ENCODE results near the gene DNASE1L2. TPM values are rescaled to one million over a fixed set of nuclear protein-coding genes. Genes with fewer than 3 reads are reported as not detected.
A peak's percentile ranks its signal among the peaks of the same experiment; 100 is the strongest.
"Not testable (repeated sequence)": the region's sequence is repeated elsewhere in the genome, so short reads cannot be mapped to it uniquely, and the experiment has no call there.

DNASE1L2 gene
- total and polyA plus RNA-seq, 5 experiments from 2014 or later, result 1.4 to 1.6 TPM; not detected in 3

- H3K27ac Mint-ChIP-seq, result no peak overlapping the region
- no peak for DNase-seq
- ATAC-seq, result peak; percentile 36 to 43
- no peaks in the 10 kb centered on the region for H3K9me3 Mint-ChIP-seq
- no peaks in the 10 kb centered on the region for H3K36me3 Mint-ChIP-seq
- POLR2A ChIA-PET, result interaction anchor here (0.5 to 3.6 kb wide), 8 partner anchors 9 to 306 kb away, joined by 3 to 13 read pairs (median 8); partner anchors contain the start of genes ABCA3, ECI1, MLST8 and TRAF7
- H3K27me3 Mint-ChIP-seq, result peaks cover 6 to 32% (median 19%) of the 10 kb centered on the region in 5 donors
- H3K4me3 Mint-ChIP-seq, result peak overlapping the region in 7 of 10 donors; percentile 2 to 79 (median 50)
- H3K4me1 Mint-ChIP-seq, result peaks cover 2 to 15% (median 7%) of the 10 kb centered on the region in 4 donors
Observed at GRCh38 chr16:2195322-2196161, 40.7 kb upstream of the DNASE1L2 start.

- H3K27me3 Mint-ChIP-seq, result peaks cover 6 to 32% (median 19%) of the 10 kb centered on the region in 5 donors
- peak; percentile 57 to 62 for ATAC-seq
- no peak within 1 kb of the TSS for H3K27ac Mint-ChIP-seq
- peaks cover 2 to 15% (median 7%) of the 10 kb centered on the region in 4 donors for H3K4me1 Mint-ChIP-seq
- DNase-seq, result peak in 2 of 10 donors; percentile 15 to 31
- no peaks in the 10 kb centered on the region for H3K36me3 Mint-ChIP-seq
- POLR2A ChIA-PET, result interaction anchor here (0.7 to 3.6 kb wide), 3 partner anchors 8 to 64 kb away, joined by 3 to 12 read pairs (median 10); partner anchors contain the start of genes MLST8 and TRAF7
- H3K9me3 Mint-ChIP-seq, result no peaks in the 10 kb centered on the region
- H3K4me3 Mint-ChIP-seq, result peak within 1 kb of the TSS; percentile 24 to 73 (median 58)
Observed at GRCh38 chr16:2196162-2196980, 39.9 kb upstream of the DNASE1L2 start, which contains the start of gene CASKIN1. Gene CASKIN1, minus strand, starts transcription at chr16:2196605. Its CDS starts 173 bp downstream, at chr16:2196432.

GRCh38 chr16:2196981-2197511, 39.2 kb upstream of the DNASE1L2 start:
- H3K4me3 Mint-ChIP-seq, result peak overlapping the region; percentile 24 to 72 (median 54)
- H3K27me3 Mint-ChIP-seq, result peaks cover 6 to 32% (median 19%) of the 10 kb centered on the region in 5 donors
- no peaks in the 10 kb centered on the region for H3K36me3 Mint-ChIP-seq
- no peak overlapping the region for H3K27ac Mint-ChIP-seq
- DNase-seq, result peak in 1 of 10 donors; percentile 2
- no peaks in the 10 kb centered on the region for H3K9me3 Mint-ChIP-seq
- ATAC-seq, result no peak
- POLR2A ChIA-PET, result interaction anchor here (3.6 kb wide), 1 partner anchor 8 kb away, joined by 12 read pairs; the partner anchor contains the start of gene MLST8
- H3K4me1 Mint-ChIP-seq, result peaks cover 2 to 15% (median 7%) of the 10 kb centered on the region in 4 donors

- ATAC-seq (no peak), DNase-seq (no peak)
- H3K27me3 Mint-ChIP-seq, result peaks cover 6 to 32% (median 19%) of the 10 kb centered on the region in 5 donors
- no peaks in the 10 kb centered on the region for H3K9me3 Mint-ChIP-seq
- H3K4me3 Mint-ChIP-seq, result peak overlapping the region; percentile 29 to 72 (median 58)
- no peaks in the 10 kb centered on the region for H3K36me3 Mint-ChIP-seq
- POLR2A ChIA-PET, result no interaction called here
- H3K27ac Mint-ChIP-seq, result no peak overlapping the region
- H3K4me1 Mint-ChIP-seq, result peaks cover 2 to 15% (median 7%) of the 10 kb centered on the region in 4 donors
Observed at GRCh38 chr16:2197765-2198164, 38.5 kb upstream of the DNASE1L2 start.

GRCh38 chr16:2198283-2198682, 38.0 kb upstream of the DNASE1L2 start:
- no peaks in the 10 kb centered on the region for H3K9me3 Mint-ChIP-seq
- H3K4me1 Mint-ChIP-seq, result peaks cover 2 to 15% (median 7%) of the 10 kb centered on the region in 4 donors
- POLR2A ChIA-PET, result no interaction called here
- no peak for DNase-seq
- H3K4me3 Mint-ChIP-seq, result peak overlapping the region; percentile 29 to 72 (median 56)
- ATAC-seq, result no peak
- no peak overlapping the region for H3K27ac Mint-ChIP-seq
- no peaks in the 10 kb centered on the region for H3K36me3 Mint-ChIP-seq
- H3K27me3 Mint-ChIP-seq, result peaks cover 6 to 32% (median 19%) of the 10 kb centered on the region in 5 donors

GRCh38 chr16:2199095-2199494, 37.1 kb upstream of the DNASE1L2 start:
- H3K27me3 Mint-ChIP-seq, result peaks cover 6 to 32% (median 19%) of the 10 kb centered on the region in 5 donors
- POLR2A ChIA-PET, result no interaction called here
- H3K36me3 Mint-ChIP-seq, result no peaks in the 10 kb centered on the region

GRCh38 chr16:2199621-2200139, 36.6 kb upstream of the DNASE1L2 start:
- POLR2A ChIA-PET, result no interaction called here
- H3K4me3 Mint-ChIP-seq, result no peak overlapping the region

More at GRCh38 chr16:2199095-2199494, 37.1 kb upstream of the DNASE1L2 start:
- Mint-ChIP-seq H3K27ac (no peak overlapping the region), H3K4me1 (peaks cover 3 to 15% (median 8%) of the 10 kb centered on the region in 4 donors), H3K9me3 (no peaks in the 10 kb centered on the region), H3K4me3 (peak overlapping the region in 1 of 10 donors; percentile 9)
- no peak for ATAC-seq
- no peak for DNase-seq

GRCh38 chr16:2200313-2200712, 35.9 kb upstream of the DNASE1L2 start:
- peaks cover 3 to 27% (median 17%) of the 10 kb centered on the region in 5 donors for H3K27me3 Mint-ChIP-seq
- DNase-seq (no peak), ATAC-seq (no peak)
- H3K4me3 Mint-ChIP-seq, result no peak overlapping the region
- H3K4me1 Mint-ChIP-seq, result peaks cover 6 to 15% (median 8%) of the 10 kb centered on the region in 4 donors
- no peak overlapping the region for H3K27ac Mint-ChIP-seq
- POLR2A ChIA-PET, result no interaction called here
- no peaks in the 10 kb centered on the region for H3K9me3 Mint-ChIP-seq
- no peaks in the 10 kb centered on the region for H3K36me3 Mint-ChIP-seq

More at GRCh38 chr16:2199621-2200139, 36.6 kb upstream of the DNASE1L2 start:
- DNase-seq (no peak), ATAC-seq (no peak)
- H3K9me3 Mint-ChIP-seq, result no peaks in the 10 kb centered on the region
- no peak overlapping the region for H3K27ac Mint-ChIP-seq
- H3K4me1 Mint-ChIP-seq, result peaks cover 7 to 20% (median 13%) of the 10 kb centered on the region in 4 donors
- no peaks in the 10 kb centered on the region for H3K36me3 Mint-ChIP-seq
- peaks cover 6 to 31% (median 19%) of the 10 kb centered on the region in 5 donors for H3K27me3 Mint-ChIP-seq

- Mint-ChIP-seq H3K4me3 (peak overlapping the region in 9 of 10 donors; percentile 38 to 85 (median 75)), H3K4me1 (peaks cover 11 to 27% (median 25%) of the 10 kb centered on the region in 4 donors), H3K27ac (peak overlapping the region in 5 of 10 donors; percentile 32 to 60 (median 52)), H3K27me3 (peaks cover 0 to 14% (median 9%) of the 10 kb centered on the region in 5 donors), H3K36me3 (peaks cover 0 to 11% (median 7%) of the 10 kb centered on the region in 3 donors)
- POLR2A ChIA-PET, result interaction anchor here (1.0 to 5.3 kb wide), 5 partner anchors 8 to 49 kb away, joined by 3 to 58 read pairs (median 12); partner anchors contain the start of genes CASKIN1, PGP and TRAF7
- not testable (repeated sequence) for DNase-seq, ATAC-seq, H3K9me3 Mint-ChIP-seq
Observed at GRCh38 chr16:2203119-2203688, 33.0 kb upstream of the DNASE1L2 start.

- peak overlapping the region; percentile 75 to 88 (median 80) for H3K4me3 Mint-ChIP-seq
- peak overlapping the region; percentile 61 to 89 (median 82) for H3K27ac Mint-ChIP-seq
- POLR2A ChIA-PET, result interaction anchor here (0.6 to 5.3 kb wide), 13 partner anchors 9 to 477 kb away, joined by 3 to 58 read pairs (median 4); partner anchors contain the start of genes CASKIN1, E4F1, ECI1 and NHERF2
- peaks cover 11 to 28% (median 25%) of the 10 kb centered on the region in 4 donors for H3K4me1 Mint-ChIP-seq
- H3K9me3 Mint-ChIP-seq, result no peaks in the 10 kb centered on the region
- H3K36me3 Mint-ChIP-seq, result peaks cover 0 to 21% (median 8%) of the 10 kb centered on the region in 3 donors
- peaks cover 0 to 6% (median 0%) of the 10 kb centered on the region in 5 donors for H3K27me3 Mint-ChIP-seq
- no peak for DNase-seq
- no peak for ATAC-seq
Observed at GRCh38 chr16:2204416-2205103, 31.7 kb upstream of the DNASE1L2 start.

All from naive thymus-derived CD8-positive, alpha-beta T cell (primary cell).